IMR-90 (cell line): ENCODE results near the gene GRIK3. TPM values are rescaled to one million over a fixed set of nuclear protein-coding genes. Genes with fewer than 3 reads are reported as not detected.

Experiments
- ATAC-seq: fragments of 200-7000 bp; cut with Tn5 transposase; 2 replicates; pipeline ENCODE4 v1.9.1; 2020; ENCODE audit warnings: low read depth, mild to moderate bottlenecking, moderate library complexity
- BruUV-seq: library from RNA; stranded (reverse); fragments of 400-500 nt; replicated peaks from 2 replicates; lab custom pipeline; 2021; lab: Mats Ljungman, UMichigan
- CTCF ChIA-PET: fragments of 300-600 bp; formaldehyde crosslinking; extraction: SDS; loops from one replicate; lab custom pipeline; 2021; ENCODE audit warnings: antibody characterized with exemption; lab: Yijun Ruan, JAX
- POLR2A ChIA-PET: fragments of 300-600 bp; sonication (Branson Sonifier 250); formaldehyde crosslinking; loops from one replicate; lab custom pipeline; 2022; ENCODE audit warnings: antibody characterized with exemption; ENCODE audit not compliant: unreplicated experiment; lab: Charles Lee
- DNase-seq: peaks from one replicate; pipeline ENCODE4 v3.0.0; 2013
- H2AFZ ChIP-seq: replicated peaks from 2 replicates; pipeline ENCODE3; 2013; ENCODE audit warnings: low read length, mild to moderate bottlenecking; ENCODE audit not compliant: poor library complexity
- H2AK5ac ChIP-seq: 2 replicates; pipeline ENCODE4 v1.6.1; 2013; ENCODE audit warnings: low read depth, low read length, inconsistent platforms
- H2AK9ac ChIP-seq: replicated peaks from 2 replicates; pipeline ENCODE3; 2013; ENCODE audit warnings: mild to moderate bottlenecking, low read depth, low read length, moderate library complexity; ENCODE audit not compliant: poor library complexity
- H2BK120ac ChIP-seq: 2 replicates; pipeline ENCODE4 v1.6.1; 2013; ENCODE audit warnings: low read depth, low read length, inconsistent platforms
- H2BK15ac ChIP-seq: 3 replicates; pipeline ENCODE4 v1.6.1; 2013; ENCODE audit warnings: low read depth, low read length, inconsistent platforms
- H2BK20ac ChIP-seq: 2 replicates; pipeline ENCODE4 v1.6.1; 2013; ENCODE audit warnings: low read depth, mild to moderate bottlenecking, inconsistent platforms, low read length, moderate library complexity
- H2BK5ac ChIP-seq: 2 replicates; pipeline ENCODE4 v1.6.1; 2013; ENCODE audit warnings: mild to moderate bottlenecking, low read depth, low read length, inconsistent platforms; ENCODE audit not compliant: poor library complexity, severe bottlenecking
- H3K14ac ChIP-seq: replicated peaks from 2 replicates; pipeline ENCODE4 v1.6.1; 2013; ENCODE audit warnings: low read depth, low read length, inconsistent platforms
- H3K18ac ChIP-seq: 2 replicates; pipeline ENCODE4 v1.6.1; 2013; ENCODE audit warnings: low read depth, low read length, control low read depth
- H3K23ac ChIP-seq: 2 replicates; pipeline ENCODE4 v1.6.1; 2013; ENCODE audit warnings: low read depth, low read length, inconsistent platforms
- H3K27ac ChIP-seq: 2 replicates; pipeline ENCODE4 v1.5.1; 2013; ENCODE audit warnings: mild to moderate bottlenecking, control low read depth, low read length; ENCODE audit not compliant: insufficient read depth
- H3K27me3 ChIP-seq: 2 replicates; pipeline ENCODE4 v1.6.1; 2013; ENCODE audit warnings: low read length; ENCODE audit not compliant: control insufficient read depth, insufficient read depth
- H3K36me3 ChIP-seq: 2 replicates; pipeline ENCODE4 v1.6.1; 2013; ENCODE audit warnings: low read length, mixed read lengths; ENCODE audit not compliant: control insufficient read depth, insufficient read depth
- H3K4ac ChIP-seq: 2 replicates; pipeline ENCODE4 v1.6.1; 2013; ENCODE audit warnings: low read depth, low read length, inconsistent platforms
- H3K4me1 ChIP-seq: 2 replicates; pipeline ENCODE4 v1.6.1; 2013; ENCODE audit warnings: low read length, mixed read lengths; ENCODE audit not compliant: control insufficient read depth, insufficient read depth
- H3K4me2 ChIP-seq: 2 replicates; pipeline ENCODE4 v1.6.1; 2013; ENCODE audit warnings: low read depth, mild to moderate bottlenecking, control low read depth, low read length, moderate library complexity
- H3K4me3 ChIP-seq: 2 replicates; pipeline ENCODE4 v1.5.1; 2013; ENCODE audit warnings: low read depth, mild to moderate bottlenecking, control low read depth, low read length, moderate library complexity; ENCODE audit not compliant: insufficient read depth
- H3K56ac ChIP-seq: 2 replicates; pipeline ENCODE4 v1.6.1; 2013; ENCODE audit warnings: low read length, inconsistent platforms; ENCODE audit not compliant: insufficient read depth; ENCODE audit errors: extremely low read depth
- H3K79me1 ChIP-seq, 2 experiments: 2 replicates each; pipeline ENCODE4 v1.6.1; 2013; ENCODE audit warnings: low read length in 2 of 2, inconsistent platforms in 1 of 2, low read depth in 1 of 2
- H3K9ac ChIP-seq: 2 replicates; pipeline ENCODE4 v1.6.1; 2013; ENCODE audit warnings: low read depth, low read length, control low read depth
- H3K9me1 ChIP-seq: 2 replicates; pipeline ENCODE4 v1.6.1; 2013; ENCODE audit warnings: low read length, inconsistent platforms; ENCODE audit not compliant: insufficient read depth
- H3K9me3 ChIP-seq: 2 replicates; pipeline ENCODE4 v1.6.1; 2013; ENCODE audit warnings: low read length; ENCODE audit not compliant: control insufficient read depth, insufficient read depth
- H4K20me1 ChIP-seq: 2 replicates; pipeline ENCODE4 v1.6.1; 2013; ENCODE audit warnings: low read length, inconsistent platforms; ENCODE audit not compliant: insufficient read depth
- H4K5ac ChIP-seq: 2 replicates; pipeline ENCODE4 v1.6.1; 2013; ENCODE audit warnings: mild to moderate bottlenecking, low read depth, low read length, control low read depth
- H4K8ac ChIP-seq, 2 experiments: 2 replicates each; pipeline ENCODE4 v1.6.1; 2013; ENCODE audit warnings: low read depth in 2 of 2, low read length in 2 of 2, control low read depth in 1 of 2, inconsistent platforms in 1 of 2
- H4K91ac ChIP-seq: 2 replicates; pipeline ENCODE4 v1.6.1; 2013; ENCODE audit warnings: low read depth, low read length, inconsistent platforms; ENCODE audit not compliant: insufficient read depth
- BHLHE40 ChIP-seq: fragments of 150-350 bp; IDR thresholded peaks from 2 replicates; pipeline ENCODE4 v1.6.1; 2016; ENCODE audit warnings: mild to moderate bottlenecking, low read depth, low read length
- CEBPB ChIP-seq: IDR thresholded peaks from 2 replicates; pipeline ENCODE4 v1.6.1; 2012; ENCODE audit warnings: low read depth, low read length, improper control_type of control experiment
- CHD1 ChIP-seq: IDR thresholded peaks from 2 replicates; pipeline ENCODE4 v1.6.1; 2012; ENCODE audit warnings: low read depth, low read length, improper control_type of control experiment
- FOS ChIP-seq: fragments of 150-350 bp; IDR thresholded peaks from 2 replicates; pipeline ENCODE4 v1.6.1; 2016; ENCODE audit warnings: low read depth, low read length
- MAFK ChIP-seq: IDR thresholded peaks from 2 replicates; pipeline ENCODE4 v1.6.1; 2012; ENCODE audit warnings: low read depth, low read length, improper control_type of control experiment
- MAZ ChIP-seq: IDR thresholded peaks from 2 replicates; pipeline ENCODE4 v1.6.1; 2012; ENCODE audit warnings: low read depth, mild to moderate bottlenecking, low read length, improper control_type of control experiment, moderate library complexity, borderline replicate concordance
- MXI1 ChIP-seq: IDR thresholded peaks from 2 replicates; pipeline ENCODE4 v1.6.1; 2012; ENCODE audit warnings: low read depth, mild to moderate bottlenecking, low read length, moderate library complexity, borderline replicate concordance
- NFE2L2 ChIP-seq: fragments of 150-350 bp; IDR thresholded peaks from 2 replicates; pipeline ENCODE4 v1.6.1; 2016; ENCODE audit warnings: low read depth, mild to moderate bottlenecking, low read length
- POLR2A ChIP-seq: IDR thresholded peaks from 2 replicates; pipeline ENCODE4 v1.6.1; 2012; ENCODE audit warnings: mild to moderate bottlenecking, low read depth, low read length
- RAD21 ChIP-seq: IDR thresholded peaks from 2 replicates; pipeline ENCODE4 v1.6.1; 2012; ENCODE audit warnings: low read length, improper control_type of control experiment
- RCOR1 ChIP-seq: IDR thresholded peaks from 2 replicates; pipeline ENCODE4 v1.6.1; 2012; ENCODE audit warnings: mild to moderate bottlenecking, low read length, improper control_type of control experiment; ENCODE audit not compliant: insufficient replicate concordance
- RFX5 ChIP-seq: IDR thresholded peaks from 2 replicates; pipeline ENCODE4 v1.8.0; 2012; ENCODE audit warnings: low read depth, mild to moderate bottlenecking, low read length, moderate library complexity
- SMC3 ChIP-seq: fragments of 150-350 bp; IDR thresholded peaks from 2 replicates; pipeline ENCODE4 v1.6.1; 2016; ENCODE audit warnings: low read depth, mild to moderate bottlenecking, antibody characterized with exemption, low read length, moderate library complexity
- WGBS, 2 experiments: methylation state at CpG; one replicate each; pipeline versions ENCODE4 v1.1.5 to v1.1.7; 2013; ENCODE audit warnings: missing lambda C conversion rate in 2 of 2; ENCODE audit not compliant: insufficient read length in 1 of 2; ENCODE audit errors: extremely low coverage in 2 of 2; 5-methylcytosine and 5-hydroxymethylcytosine counted together
- dilution Hi-C: fragments of 300-500 bp; cut with HindIII; formaldehyde crosslinking; loops from one replicate; pipeline ENCODE4 v1.14.3; 2018; ENCODE audit warnings: low sequenced_read_pairs; ENCODE audit not compliant: unreplicated experiment
- in situ Hi-C: fragments of 300-500 bp; cut with MboI; formaldehyde crosslinking; loops from 3 replicates; pipeline ENCODE4 v1.14.3; 2019; ENCODE audit warnings: low sequenced_read_pairs, inconsistent platforms, mixed read lengths
- intact Hi-C: fragments of 100-400 bp; cut with micrococcal nuclease; formaldehyde crosslinking; loops from 2 replicates; pipeline ENCODE4 v1.10.0; 2022
- polyA plus RNA-seq, 3 experiments: library from polyadenylated mRNA; depleted of rRNA; stranded (reverse); fragments of >200 nt; gene quantifications; 2 replicates each; pipeline ENCODE4 v1.2.3, GENCODE V29; 2012; ENCODE audit warnings: low replicate concordance in 1 of 3
- total RNA-seq: library from RNA; depleted of rRNA; stranded (reverse); fragments of >200 nt; gene quantifications from 2 replicates; pipeline ENCODE4 v1.2.3, GENCODE V29; 2012
- TF ChIP-seq, protein P1 (sequence below): fragments of 150-350 bp; IDR thresholded peaks from 2 replicates; pipeline ENCODE4 v1.6.1; 2017; ENCODE audit warnings: mild to moderate bottlenecking, antibody characterized with exemption, low read length, low read depth
- TF ChIP-seq, protein P2 (sequence below): conservative IDR thresholded peaks from 2 replicates; pipeline ENCODE4 v1.5.1; 2012; ENCODE audit warnings: mild to moderate bottlenecking, low read depth, low read length, improper control_type of control experiment
- TF ChIP-seq, protein P3 (sequence below): fragments of 150-350 bp; IDR thresholded peaks from 2 replicates; pipeline ENCODE4 v1.6.1; 2016; ENCODE audit warnings: low read depth, mild to moderate bottlenecking, low read length, moderate library complexity, borderline replicate concordance

GRIK3 gene
- total and polyA plus RNA-seq, 2 of the 4 experiments (the other 2 are of a cell fraction), result not detected

DNA sequence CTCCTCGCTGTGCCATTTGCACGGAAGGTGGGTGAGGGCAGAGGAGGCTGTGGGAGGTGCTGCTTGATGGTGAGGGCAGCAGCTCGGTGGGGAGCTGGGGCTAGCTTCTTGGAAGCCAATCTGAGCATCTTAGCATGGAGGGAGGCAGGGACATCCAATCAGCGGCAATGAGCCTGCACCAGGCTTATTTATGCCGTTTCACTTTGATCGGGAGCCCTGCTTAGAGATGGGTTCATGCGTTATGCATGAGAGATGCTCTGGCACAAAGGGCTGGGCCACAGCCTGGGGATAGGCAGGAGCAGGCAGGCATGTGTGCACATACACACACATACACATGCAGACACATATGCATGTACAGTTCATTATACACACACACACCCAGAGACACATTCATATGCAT is 220.2 kb downstream of the GRIK3 start:
- POLR2A ChIA-PET, result no interaction called here
- dilution Hi-C loops, result no loop called here
- WGBS, 2 experiments, result 66% methylated on average over 5 of the region's 7 CpGs; no CpG with 5 or more reads in 1 of the 2 experiments

More for the DNA sequence above, 220.2 kb downstream of the GRIK3 start:
- ATAC-seq (no peak), DNase-seq (no peak)
- no peaks in the 10 kb centered on the region for H4K20me1 ChIP-seq
- no peak overlapping the region for H3K18ac ChIP-seq
- H3K4me1 ChIP-seq, result no peaks in the 10 kb centered on the region
- no peaks in the 10 kb centered on the region for H3K36me3 ChIP-seq
- no peak overlapping the region for H3K9ac ChIP-seq
- H2AFZ ChIP-seq, result no peak overlapping the region
- no peak overlapping the region for H3K56ac ChIP-seq
- no peak overlapping the region for H4K91ac ChIP-seq
- no peaks in the 10 kb centered on the region for H3K27me3 ChIP-seq
- H3K9me3 ChIP-seq, result no peaks in the 10 kb centered on the region
- no peak overlapping the region for H2AK9ac ChIP-seq
- in situ Hi-C loops, result no loop called here
- TF ChIP-seq BHLHE40 (no peak), CHD1 (no peak), RCOR1 (no peak), RAD21 (no peak), SMC3 (no peak), POLR2A (no peak), NFE2L2 (no peak), CEBPB (no peak), MAFK (no peak), MXI1 (no peak), FOS (no peak), RFX5 (no peak), MAZ (no peak)
- TF ChIP-seq, protein P1, sequence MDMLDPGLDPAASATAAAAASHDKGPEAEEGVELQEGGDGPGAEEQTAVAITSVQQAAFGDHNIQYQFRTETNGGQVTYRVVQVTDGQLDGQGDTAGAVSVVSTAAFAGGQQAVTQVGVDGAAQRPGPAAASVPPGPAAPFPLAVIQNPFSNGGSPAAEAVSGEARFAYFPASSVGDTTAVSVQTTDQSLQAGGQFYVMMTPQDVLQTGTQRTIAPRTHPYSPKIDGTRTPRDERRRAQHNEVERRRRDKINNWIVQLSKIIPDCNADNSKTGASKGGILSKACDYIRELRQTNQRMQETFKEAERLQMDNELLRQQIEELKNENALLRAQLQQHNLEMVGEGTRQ, result no peak
- TF ChIP-seq, protein P2, sequence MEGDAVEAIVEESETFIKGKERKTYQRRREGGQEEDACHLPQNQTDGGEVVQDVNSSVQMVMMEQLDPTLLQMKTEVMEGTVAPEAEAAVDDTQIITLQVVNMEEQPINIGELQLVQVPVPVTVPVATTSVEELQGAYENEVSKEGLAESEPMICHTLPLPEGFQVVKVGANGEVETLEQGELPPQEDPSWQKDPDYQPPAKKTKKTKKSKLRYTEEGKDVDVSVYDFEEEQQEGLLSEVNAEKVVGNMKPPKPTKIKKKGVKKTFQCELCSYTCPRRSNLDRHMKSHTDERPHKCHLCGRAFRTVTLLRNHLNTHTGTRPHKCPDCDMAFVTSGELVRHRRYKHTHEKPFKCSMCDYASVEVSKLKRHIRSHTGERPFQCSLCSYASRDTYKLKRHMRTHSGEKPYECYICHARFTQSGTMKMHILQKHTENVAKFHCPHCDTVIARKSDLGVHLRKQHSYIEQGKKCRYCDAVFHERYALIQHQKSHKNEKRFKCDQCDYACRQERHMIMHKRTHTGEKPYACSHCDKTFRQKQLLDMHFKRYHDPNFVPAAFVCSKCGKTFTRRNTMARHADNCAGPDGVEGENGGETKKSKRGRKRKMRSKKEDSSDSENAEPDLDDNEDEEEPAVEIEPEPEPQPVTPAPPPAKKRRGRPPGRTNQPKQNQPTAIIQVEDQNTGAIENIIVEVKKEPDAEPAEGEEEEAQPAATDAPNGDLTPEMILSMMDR, result no peak
- TF ChIP-seq, protein P3, sequence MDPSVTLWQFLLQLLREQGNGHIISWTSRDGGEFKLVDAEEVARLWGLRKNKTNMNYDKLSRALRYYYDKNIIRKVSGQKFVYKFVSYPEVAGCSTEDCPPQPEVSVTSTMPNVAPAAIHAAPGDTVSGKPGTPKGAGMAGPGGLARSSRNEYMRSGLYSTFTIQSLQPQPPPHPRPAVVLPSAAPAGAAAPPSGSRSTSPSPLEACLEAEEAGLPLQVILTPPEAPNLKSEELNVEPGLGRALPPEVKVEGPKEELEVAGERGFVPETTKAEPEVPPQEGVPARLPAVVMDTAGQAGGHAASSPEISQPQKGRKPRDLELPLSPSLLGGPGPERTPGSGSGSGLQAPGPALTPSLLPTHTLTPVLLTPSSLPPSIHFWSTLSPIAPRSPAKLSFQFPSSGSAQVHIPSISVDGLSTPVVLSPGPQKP, result no peak
- H4K8ac ChIP-seq, result no peak overlapping the region
- no peak overlapping the region for H2BK120ac ChIP-seq
- no peaks in the 10 kb centered on the region for H3K79me1 ChIP-seq
- intact Hi-C loops, result no loop called here
- no peak overlapping the region for H3K4me3 ChIP-seq
- H3K23ac ChIP-seq, result no peak overlapping the region
- CTCF ChIA-PET, result no interaction called here
- no peak overlapping the region for H4K5ac ChIP-seq
- no peaks in the 10 kb centered on the region for H3K9me1 ChIP-seq
- no peak overlapping the region for H3K27ac ChIP-seq
- BruUV-seq, result no TSS peak
- no peak overlapping the region for H3K4ac ChIP-seq
- H2BK20ac ChIP-seq, result no peak overlapping the region
- H2BK5ac ChIP-seq, result no peak overlapping the region
- H2BK15ac ChIP-seq, result no peak overlapping the region
- no peak overlapping the region for H3K14ac ChIP-seq
- no peak overlapping the region for H2AK5ac ChIP-seq
- H3K4me2 ChIP-seq, result no peak overlapping the region
